HG02973 (cell line): Measurements from ENCODE around the gene SPART.
"Not testable (repeated sequence)": the region's sequence is repeated elsewhere in the genome, so short reads cannot be mapped to it uniquely, and the experiment has no call there.

Experiments
- ATAC-seq: cut with Tn5 transposase; IDR thresholded peaks from one replicate; pipeline ENCODE4 v1.9.1; 2021; ENCODE audit warnings: moderate library complexity; ENCODE audit not compliant: unreplicated experiment

The SPART gene

GRCh38 chr13:36354842-36355623, 8.8 kb upstream of the SPART start:
- no peak for ATAC-seq

- no peak for ATAC-seq
Measured at GRCh38 chr13:36353001-36353400, 6.8 kb upstream of the SPART start.

GRCh38 chr13:36352350-36352749, 6.2 kb upstream of the SPART start:
- ATAC-seq, result no peak

- no peak for ATAC-seq
Measured at GRCh38 chr13:36347531-36348210, 1.5 kb upstream of the SPART start.

GRCh38 chr13:36345438-36346221, 564 bp downstream of the SPART start:
- no peak for ATAC-seq

GRCh38 chr13:36344886-36345437, 1.2 kb downstream of the SPART start:
- peak; percentile 32 for ATAC-seq

GRCh38 chr13:36344173-36344572, 2.0 kb downstream of the SPART start:
- ATAC-seq, result no peak

GRCh38 chr13:36343766-36344165, 2.4 kb downstream of the SPART start:
- no peak for ATAC-seq

- ATAC-seq, result no peak
Measured at GRCh38 chr13:36342715-36343114, 3.5 kb downstream of the SPART start.

- no peak for ATAC-seq
Measured at GRCh38 chr13:36341718-36342117, 4.5 kb downstream of the SPART start.

- no peak for ATAC-seq
Measured at GRCh38 chr13:36339600-36340155, 6.5 kb downstream of the SPART start.

GRCh38 chr13:36337938-36338641, 8.1 kb downstream of the SPART start:
- ATAC-seq, result no peak

GRCh38 chr13:36332986-36333385, 13.2 kb downstream of the SPART start:
- no peak for ATAC-seq

- ATAC-seq, result not testable (repeated sequence)
Measured at GRCh38 chr13:36332255-36332654, 13.9 kb downstream of the SPART start.

- ATAC-seq, result no peak
Measured at GRCh38 chr13:36331280-36331679, 14.9 kb downstream of the SPART start.

- no peak for ATAC-seq
Measured at GRCh38 chr13:36329361-36329760, 16.8 kb downstream of the SPART start.

GRCh38 chr13:36328821-36329220, 17.4 kb downstream of the SPART start:
- no peak for ATAC-seq

GRCh38 chr13:36325912-36326311, 20.3 kb downstream of the SPART start:
- ATAC-seq, result no peak

- ATAC-seq, result not testable (repeated sequence)
Measured at GRCh38 chr13:36324881-36325280, 21.3 kb downstream of the SPART start.

GRCh38 chr13:36323951-36324566, 22.1 kb downstream of the SPART start:
- ATAC-seq, result no peak
